NCI-H82 (cell line): ENCODE measurements around the gene ATG13.
A peak's percentile ranks its signal among the peaks of the same experiment; 100 is the strongest.

Experiments used
- DNase-seq: peaks from one replicate; lab custom pipeline; 2025; lab: John Stamatoyannopoulos, UW

ATG13 gene

DNA sequence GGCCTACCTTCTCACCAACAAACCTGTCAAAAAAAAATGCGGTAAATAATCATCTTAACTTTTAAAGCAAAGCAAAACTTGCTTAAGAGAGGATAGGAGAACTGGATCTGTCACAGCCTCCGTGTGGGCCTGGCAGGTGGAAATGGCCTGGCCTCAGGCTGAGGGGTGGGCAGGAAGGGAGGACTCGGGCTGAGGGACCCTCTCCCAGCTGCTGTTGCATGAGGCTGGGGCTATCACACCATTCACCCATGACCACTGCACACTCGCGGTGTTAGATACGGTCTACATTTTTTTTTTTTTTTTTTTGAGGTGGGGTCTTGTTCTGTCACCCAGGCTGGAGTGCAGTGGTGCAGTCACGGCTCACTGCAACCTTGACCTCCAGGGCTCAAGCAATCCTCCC is 58.6 kb downstream of the ATG13 start:
- no peak for DNase-seq

DNA sequence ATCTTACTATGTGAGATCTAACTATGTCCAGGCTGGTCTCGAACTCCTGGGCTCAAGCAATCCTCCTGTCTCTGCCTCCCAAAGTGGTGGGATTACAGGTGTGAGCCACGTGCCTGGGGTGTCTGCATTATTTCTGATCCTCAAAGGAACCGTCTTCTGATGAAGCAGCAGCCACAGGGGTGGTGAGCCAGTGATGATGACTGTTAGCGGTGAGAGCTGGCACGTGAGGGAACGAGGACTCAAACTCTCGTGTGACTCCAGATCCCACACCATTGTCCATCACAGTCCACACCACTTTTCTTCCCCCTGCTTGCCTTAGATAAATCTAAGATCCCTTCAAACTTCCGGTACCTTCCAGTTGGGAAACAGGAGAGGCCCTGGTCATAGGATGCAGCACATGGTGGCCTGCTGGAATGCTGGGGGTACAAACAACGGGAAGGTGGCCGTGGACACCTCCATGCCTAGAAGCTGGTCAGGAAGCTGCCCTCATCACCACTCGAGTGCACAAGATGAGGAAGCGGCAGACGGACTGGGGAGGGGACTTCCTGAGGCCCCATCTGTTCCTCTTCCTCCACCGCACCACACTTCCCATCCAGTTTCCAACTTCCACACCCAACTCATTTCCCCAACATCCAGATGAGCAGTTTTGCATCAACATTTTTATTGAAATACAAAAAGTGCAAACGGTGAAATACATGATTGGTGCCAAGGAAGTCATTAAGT is 59.2 kb downstream of the ATG13 start:
- DNase-seq = peak; percentile 14

DNA sequence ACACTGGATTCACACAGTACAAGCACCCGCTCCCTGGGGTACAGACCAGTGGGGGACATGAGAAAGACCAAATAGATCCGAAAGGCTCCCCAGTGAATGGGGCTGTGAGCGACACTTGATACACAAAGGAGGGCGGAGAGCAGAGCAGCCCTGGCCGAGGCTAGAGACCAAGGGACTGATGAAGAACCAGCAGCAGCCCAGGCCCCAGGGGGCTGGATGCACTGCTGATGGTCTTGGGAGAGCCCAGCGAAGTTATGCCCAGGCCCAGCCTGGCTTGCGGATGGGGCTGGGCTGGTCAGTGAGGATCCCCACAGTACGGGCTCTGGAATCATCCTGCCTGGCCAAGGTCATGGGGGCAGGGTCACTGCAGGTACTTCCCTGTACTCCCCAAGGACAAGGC is 59.8 kb downstream of the ATG13 start:
- no peak for DNase-seq

DNA sequence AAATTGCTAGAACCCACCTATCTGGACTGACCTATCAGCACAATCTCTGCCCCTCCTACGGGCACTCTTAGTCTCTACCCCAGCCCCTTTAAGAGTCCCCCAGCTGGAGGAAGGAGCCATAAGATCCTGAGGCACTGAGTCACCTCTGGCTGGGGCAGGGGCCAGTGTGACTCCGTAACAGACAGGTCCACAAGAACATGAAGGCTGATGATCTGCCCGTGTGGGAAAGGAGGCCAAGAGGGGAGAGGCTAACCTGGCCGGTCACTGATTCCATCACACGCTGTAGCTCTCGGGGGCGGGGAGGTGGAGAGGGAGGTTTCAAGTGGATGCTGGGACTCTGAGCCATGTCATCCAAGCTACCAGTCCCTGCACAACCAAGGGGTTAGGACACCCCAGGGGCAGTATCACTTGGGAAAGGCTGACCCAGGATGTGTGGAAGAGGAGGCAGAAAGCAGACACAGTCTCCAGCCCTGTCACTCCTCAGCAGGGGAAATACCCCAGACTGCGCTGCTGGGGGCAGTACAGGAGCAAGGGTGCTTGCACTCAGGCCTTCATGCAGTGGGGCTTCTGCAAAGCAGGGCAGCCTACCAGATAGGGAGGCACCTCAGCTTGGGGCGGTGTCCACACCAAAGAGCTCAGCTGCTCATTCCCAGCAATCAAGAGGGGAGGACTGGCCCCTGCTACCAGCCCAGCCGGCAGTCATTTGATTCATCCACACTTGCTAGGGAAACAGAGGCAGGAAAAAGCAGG is 60.8 kb downstream of the ATG13 start:
- no peak for DNase-seq

DNA sequence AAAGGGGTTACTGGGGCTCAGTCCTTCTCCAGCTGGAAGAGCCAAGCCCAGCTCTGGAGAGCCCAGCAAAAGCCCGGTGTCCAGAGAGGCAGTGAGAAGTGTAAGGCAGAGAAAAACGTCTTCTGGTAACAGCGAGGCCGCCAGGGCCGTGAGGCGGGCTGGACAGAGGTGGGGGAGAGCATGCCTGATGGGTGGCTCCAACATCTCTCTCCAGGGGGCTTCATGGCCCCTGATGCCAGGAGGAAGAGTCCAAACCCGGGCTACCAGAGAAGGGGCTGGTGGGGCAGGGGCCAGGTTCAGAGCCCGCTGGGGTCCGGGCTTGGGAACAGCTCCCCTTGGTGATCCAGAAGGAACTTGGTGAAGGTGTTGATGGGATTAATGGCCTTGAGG is 61.4 kb downstream of the ATG13 start:
- no peak for DNase-seq

DNA sequence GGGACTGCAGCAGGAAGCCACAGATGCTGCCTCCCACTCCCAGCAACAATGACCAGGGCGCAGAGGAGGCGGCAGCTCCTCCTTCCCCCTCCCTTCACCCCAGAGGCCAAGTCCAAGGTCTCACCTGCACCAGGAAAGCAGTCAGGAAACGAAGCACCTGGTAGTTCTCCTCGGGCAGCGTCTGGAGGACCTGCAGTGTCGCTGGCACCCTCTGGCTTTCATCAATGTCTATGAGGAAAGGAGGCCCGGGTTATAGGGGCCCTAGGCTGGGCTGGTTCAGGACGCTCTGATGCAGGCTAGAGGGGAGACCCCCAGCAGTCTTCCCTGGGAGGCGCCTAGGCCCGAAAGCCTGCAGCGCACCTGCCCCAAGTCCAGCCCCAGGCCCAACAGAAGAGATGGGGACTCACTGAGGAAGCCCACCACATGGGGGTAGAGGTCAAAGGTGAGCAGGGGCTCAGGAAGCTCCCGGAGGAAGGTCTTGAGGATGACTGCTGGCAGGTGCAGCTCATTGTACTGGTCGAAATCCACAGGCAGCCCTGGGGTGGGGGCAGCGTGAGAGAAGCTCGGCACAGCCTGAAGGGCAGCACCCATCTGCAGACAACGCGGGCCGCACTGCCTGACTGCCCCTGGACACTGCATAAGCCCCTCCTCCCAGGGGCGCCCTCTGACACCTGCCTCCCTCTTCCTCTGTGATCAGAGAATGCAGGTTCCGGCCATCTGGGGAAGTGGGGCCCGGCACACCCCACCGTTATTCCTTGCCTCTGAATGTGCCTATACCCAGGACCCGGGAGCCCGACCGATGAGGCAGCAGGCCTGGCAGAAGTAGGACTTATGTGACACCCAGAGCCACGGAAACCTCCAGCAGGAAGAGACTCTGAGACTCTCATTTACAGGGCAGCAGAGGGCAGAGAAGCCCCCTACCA is 62.1 kb downstream of the ATG13 start:
- DNase-seq = no peak

DNA sequence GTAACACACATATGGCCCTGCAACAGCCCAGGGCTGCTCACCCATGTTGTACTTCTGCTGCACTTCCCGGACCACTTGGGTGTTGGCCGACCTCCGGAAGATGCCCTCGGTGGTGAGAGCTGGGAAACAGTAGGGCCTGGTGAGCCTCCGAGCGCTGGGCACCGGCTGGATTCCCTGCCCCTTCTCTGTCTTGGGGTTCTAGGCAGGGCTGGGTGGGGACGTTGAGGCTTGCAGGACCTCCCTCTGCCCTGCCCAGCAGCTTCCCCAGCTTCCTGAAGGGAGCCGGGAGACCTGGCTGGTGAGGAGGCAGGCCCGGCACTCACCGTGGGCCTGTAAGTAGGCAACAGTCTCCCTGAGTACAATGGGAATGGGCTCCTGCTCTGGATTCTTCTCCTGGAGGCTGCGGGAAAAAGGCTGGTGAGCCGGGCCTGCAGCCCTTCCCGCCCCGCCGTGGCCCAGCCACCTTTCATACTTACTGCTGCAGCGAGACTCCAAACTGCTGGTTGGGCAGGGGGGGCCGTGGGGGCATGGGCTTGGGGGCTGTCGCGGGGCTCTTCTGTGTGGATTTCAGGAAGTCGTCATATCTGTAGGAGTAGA is 62.9 kb downstream of the ATG13 start:
- DNase-seq = no peak

DNA sequence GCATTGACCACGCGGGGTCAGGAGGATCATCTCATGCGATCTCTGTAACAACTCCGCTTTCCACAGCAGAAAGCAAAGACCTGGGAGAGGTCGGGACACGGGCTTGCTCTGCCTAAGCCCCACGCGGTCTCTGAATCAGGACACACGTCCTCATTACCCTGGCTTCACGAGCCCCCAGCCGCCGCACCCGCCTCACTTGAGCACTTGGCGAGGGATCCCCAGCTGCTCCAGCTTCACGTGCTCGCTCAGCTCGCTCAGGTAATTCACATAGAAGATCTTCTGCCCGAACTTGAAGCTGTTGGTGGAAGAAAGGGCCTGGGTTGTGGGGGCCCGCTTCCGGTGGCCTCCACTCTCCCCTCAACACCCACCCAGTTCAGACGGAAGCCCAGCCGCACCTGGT is 63.5 kb downstream of the ATG13 start:
- no peak for DNase-seq

DNA sequence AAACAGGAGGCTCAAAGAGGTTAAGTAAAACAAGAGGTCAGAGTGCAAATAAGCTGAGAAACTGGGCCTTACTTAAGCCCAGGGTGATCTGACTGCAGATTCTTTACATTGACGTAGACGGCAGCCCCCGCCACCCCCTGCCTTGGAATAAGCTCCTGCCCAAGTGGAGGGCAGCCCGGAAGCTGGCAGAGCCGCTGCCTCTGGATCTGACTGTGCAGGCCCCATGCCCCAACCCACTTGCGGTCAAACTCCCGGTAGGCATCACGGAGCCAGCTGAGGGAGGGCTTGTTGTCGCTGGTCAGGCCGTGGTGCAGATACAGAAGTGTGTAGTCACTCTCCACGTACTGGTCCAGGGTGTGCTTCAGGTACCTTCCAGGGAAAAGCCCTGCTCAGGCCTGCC is 64.5 kb downstream of the ATG13 start:
- DNase-seq = no peak

DNA sequence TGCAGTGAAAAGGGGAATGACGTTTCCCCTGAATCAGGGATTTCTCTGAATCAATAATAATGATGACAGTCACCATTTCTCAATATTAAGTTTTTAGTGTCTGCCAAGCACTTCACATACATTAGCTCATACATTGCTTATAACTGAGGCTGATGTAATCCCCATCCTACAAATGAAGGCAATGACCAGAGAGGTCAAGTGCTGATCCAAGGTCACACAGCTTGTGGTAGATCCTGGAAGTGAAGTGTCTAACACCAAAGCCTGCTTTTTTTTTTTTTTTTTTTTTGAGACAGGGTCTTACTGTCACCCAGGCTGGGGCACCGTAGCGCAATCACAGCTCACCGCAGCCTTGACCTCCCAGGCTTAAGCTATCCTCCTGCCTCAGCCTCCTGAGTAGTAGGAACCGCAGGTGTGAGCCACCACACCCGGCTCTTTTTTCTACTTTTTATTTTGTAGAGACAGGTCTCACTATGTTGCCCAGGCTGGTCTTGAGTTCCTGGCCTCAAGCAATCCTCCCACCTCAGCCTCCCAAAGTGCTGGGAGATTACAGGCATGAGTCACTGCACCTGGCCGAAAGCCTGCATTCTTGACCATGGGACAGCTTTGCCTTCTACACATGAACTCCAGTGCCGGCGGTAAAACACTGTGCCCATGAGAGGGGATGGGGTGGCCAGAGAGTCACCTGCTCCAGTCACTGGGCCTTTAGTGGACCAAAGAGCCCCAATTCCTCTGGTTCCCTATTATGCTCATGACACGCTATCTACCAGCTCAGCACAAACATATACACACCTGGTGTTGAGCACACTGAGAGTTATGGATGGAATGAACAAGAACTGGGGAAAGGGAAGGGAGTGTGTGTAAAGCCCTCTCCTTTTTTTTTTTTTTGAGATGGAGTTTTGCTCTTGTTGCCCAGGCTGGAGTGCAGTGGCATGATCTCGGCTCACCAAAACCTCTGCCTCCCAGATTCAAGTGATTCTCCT is 65.7 kb downstream of the ATG13 start:
- no peak for DNase-seq

DNA sequence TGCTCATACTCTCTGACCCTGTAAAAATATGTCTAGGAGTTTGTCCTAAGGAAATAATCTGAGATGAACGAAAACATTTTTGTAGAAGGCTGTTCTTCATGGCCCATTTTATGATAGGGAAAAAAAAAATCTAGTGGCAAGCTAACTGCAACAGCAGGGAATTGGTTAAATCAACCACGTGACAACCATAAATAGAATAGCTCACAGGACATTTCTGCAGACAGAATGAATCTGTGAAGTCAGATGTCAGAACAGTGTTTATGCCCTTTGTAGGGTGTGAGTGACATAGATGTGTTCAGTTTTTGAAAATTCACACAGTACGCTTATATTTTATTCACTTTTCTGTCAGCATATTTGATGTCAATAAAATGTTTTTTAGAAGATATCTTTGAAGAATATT is 67.0 kb downstream of the ATG13 start:
- no peak for DNase-seq

DNA sequence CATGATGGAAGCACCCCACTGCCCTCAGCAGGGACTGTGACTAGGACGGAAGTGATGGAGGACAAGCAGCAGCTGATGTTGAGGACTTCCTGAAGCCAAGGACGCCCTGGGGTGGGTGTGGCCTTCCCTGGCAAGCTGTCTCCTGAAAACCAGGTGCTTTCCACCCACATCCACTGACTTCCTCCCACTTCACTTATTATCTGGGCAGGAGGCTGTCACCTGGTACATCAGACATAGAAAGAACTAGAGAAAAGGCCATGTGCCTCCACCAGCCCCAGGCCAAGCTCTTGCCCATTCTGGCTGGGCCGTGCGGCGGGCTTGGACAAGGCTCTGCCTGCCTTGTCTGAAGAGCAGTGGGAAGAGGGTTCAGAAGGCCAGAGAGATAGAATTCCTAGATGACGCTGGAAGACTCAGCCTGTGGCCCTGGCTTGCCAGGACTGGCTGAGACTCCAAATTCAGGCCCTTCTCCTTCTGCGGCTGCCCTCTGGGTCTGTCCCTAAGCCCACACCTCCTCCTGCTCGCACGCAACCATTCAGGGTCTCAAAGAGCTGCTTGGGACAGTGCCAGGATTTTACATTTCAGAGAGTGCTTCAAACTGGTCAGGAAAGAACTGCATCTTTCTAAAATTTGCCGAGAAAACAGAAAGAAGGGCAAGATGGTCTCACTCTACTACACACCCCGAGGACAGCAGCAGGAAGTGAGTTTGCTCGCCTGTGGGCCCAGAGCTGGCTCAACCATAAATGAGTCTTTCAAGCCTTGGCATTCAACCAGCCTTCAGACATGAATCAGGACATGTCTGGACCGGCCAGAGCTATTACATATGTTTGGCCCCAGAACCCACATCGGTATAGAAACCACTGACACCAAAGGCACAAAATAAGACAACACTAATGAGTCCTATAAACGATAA is 69.8 kb downstream of the ATG13 start:
- DNase-seq = no peak

DNA sequence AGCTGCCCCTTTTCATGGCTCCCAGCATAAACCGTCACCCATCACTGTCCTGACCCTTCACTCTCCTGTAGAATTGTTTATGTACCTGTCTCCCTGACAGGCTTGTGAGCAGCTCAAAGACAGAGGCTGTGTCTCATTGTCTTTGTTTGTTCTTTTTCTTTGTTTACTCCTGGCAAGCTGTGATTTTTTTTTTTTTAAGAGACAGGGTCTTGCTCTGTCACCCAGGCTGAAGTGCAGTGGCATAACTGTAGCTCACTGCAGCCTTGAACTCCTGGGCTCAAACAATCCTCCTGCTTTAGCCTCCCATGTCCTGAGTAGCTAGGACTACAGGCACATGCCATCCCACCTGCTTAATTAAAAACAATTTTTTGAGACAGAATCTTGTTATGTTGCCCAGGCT is 73.3 kb downstream of the ATG13 start:
- no peak for DNase-seq

DNA sequence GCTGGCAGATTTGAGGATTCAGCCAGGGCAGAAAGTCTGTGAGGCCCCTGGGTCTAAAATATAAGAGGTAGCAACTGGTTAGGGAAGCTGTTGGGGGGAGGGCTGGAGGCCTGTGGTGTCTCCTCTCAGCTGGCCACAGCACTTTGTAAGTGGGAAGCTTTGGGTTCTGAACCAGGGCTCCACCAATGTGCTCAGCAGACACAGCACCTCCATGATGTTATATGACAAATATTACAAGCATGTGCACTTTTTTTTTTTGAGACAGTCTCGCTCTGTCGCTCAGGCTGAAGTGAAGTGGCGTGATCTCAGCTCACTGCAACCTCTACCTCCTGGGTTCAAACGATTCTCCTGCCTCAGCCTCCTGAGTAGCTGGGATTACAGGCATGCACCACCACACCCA is 75.1 kb downstream of the ATG13 start:
- DNase-seq = no peak

DNA sequence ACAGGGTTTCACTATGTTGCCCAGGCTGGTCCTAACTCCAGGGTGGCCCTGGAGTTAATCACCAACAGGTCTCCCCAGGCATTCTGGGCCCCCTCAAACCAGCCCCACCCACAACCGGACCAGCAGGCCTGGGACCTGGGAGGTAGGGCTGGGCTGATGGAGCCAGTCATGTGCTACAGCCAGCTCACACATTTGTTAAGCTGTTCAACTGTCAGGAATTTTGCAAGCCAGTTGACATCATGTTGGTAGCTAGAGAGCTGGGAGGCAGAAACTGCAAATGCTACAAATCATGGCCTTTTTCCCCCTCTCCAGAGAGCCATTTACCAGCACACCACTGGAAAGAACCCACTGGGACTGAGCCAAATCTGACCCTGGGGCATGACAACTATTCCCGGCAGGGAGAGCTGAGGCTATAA is 76.3 kb downstream of the ATG13 start:
- no peak for DNase-seq

DNA sequence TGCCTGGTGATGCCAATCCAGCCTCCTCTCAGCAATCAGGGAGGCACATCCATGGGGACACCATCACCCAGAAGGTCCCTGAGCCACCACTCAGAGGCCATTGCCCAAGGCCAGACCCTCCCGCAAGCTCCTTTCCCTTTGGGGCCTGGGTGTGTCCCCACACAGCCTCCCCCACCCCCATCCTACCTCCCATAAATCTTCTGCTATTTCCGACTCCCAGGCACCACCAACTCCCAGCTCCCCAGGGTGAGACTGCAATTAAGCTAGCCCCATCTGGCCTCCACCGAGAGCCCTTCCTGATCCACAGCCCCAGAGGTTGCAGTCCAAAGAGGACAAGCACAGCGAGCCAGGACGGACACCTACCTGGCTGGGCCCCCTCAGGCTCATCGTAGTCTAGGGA is 76.7 kb downstream of the ATG13 start:
- peak; percentile 47 for DNase-seq

DNA sequence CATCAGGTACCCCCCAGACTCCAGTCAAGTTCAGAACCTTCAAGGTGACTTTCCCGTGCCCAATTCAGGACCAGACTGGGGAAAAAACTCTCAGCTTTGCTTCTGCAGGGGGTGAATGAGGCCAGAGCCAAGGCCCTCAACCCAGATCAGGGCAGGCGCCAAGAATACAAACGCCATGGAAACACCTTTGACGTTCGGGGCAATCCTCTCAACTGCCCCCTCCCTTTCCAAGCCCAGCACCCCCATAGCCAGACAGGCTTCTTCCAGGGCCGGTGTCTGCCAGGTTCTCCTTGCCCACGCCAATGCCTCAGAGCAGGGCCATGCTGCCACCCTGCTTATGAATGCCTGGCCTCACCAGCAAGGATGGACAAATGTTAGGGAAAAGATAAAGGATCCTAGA is 77.3 kb downstream of the ATG13 start:
- DNase-seq = no peak

DNA sequence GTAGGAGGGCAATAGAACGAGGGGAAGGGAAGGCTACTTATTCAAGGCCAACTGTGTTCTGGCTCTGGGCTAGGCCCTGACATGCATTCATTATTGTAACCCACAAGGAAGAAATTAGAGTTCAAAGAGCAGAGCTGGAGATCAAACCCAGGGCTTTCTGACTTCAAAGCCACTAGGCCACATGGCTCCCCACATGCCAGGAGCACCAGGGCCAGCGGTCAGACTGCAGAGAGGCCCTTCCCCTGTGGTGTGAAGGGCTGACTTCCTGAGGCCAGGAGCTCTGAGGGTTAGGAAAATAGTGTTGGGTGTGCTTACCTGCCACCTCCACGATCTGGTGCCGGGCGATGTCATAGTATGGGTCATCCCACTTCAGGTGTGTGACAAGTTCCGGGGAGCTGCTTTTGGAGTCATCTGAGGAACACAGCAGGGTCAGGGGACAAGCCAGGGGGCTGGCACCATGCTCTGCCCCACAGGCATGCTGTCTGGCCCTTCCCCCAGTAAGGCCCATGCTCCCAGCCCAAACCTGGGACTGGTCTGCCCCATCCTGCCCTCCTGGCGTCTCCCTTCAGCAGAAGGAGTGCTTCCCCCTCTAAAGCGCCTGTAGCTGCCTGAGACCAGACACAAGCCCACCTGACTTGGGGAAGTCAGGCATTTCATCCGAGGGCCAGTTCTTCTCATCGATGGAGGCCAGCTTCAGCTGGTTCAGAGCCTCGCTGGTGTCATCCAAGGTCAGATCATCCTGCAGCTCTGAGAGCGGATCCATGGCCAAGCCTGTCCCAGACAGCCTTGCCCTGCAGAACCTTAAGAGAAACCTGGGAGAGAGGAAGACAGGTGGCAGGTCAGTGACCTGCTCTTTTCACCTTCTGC is 78.2 kb downstream of the ATG13 start:
- no peak for DNase-seq

DNA sequence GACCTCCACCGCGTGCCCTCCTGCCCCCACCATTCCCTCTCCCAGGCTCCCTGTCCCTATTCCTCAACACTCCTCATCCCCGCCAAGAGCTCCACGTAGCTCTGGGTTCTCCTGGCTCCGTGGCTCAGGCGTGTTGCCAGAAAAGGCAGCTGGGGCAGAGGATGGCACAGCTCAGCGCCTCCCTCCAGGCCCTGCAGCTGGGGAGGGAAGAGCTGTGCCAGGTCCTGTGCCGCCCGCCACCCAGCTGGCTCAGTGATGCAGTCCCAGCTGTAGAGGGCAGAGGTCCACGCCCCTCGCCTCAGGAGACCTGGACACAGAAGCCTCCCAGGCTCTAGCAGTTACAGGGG is 78.8 kb downstream of the ATG13 start:
- no peak for DNase-seq
